HL-60 (cell line): Measurements from ENCODE around the gene RAI1.

Source experiments
- DNase-seq, 2 experiments: peaks; one replicate each; pipeline ENCODE4 v3.0.0-alpha.2; 2010 to 2020; ENCODE audit warnings: low read depth in 1 of 2, low spot score in 1 of 2
- H3K27ac ChIP-seq: fragments of 250-450 bp; sonication (Bioruptor Pico); replicated peaks from 2 replicates; pipeline ENCODE4 v1.5.1; 2020; ENCODE audit warnings: mild to moderate bottlenecking, moderate library complexity
- H3K27me3 ChIP-seq: fragments of 250-450 bp; sonication (Bioruptor Pico); 2 replicates; pipeline ENCODE4 v1.5.1; 2021; ENCODE audit warnings: mild to moderate bottlenecking, moderate library complexity; ENCODE audit not compliant: insufficient read depth, poor library complexity, severe bottlenecking
- H3K4me3 ChIP-seq: replicated peaks from 2 replicates; pipeline ENCODE4 v1.5.1; 2011; ENCODE audit warnings: mild to moderate bottlenecking, control low read depth, low read length; ENCODE audit not compliant: insufficient read depth
- GABPA ChIP-seq: IDR thresholded peaks from 2 replicates; pipeline ENCODE4 v1.6.1; 2012; ENCODE audit warnings: low read depth
- POLR2AphosphoS5 ChIP-seq: IDR thresholded peaks from 2 replicates; pipeline ENCODE4 v1.6.1; 2012; ENCODE audit warnings: low read depth
- SPI1 ChIP-seq: IDR thresholded peaks from 2 replicates; pipeline ENCODE4 v1.6.1; 2012; ENCODE audit warnings: low read depth, mild to moderate bottlenecking, borderline replicate concordance
- TF ChIP-seq, protein P1 (sequence below): IDR thresholded peaks from 2 replicates; pipeline ENCODE4 v1.6.1; 2012; ENCODE audit warnings: low read depth; ENCODE audit not compliant: insufficient replicate concordance
- TF ChIP-seq, protein P2 (sequence below): IDR thresholded peaks from one replicate; pipeline ENCODE4 v1.5.1; 2011; ENCODE audit warnings: low read length, control low read depth, inconsistent platforms; ENCODE audit not compliant: insufficient read depth

The RAI1 gene

DNA sequence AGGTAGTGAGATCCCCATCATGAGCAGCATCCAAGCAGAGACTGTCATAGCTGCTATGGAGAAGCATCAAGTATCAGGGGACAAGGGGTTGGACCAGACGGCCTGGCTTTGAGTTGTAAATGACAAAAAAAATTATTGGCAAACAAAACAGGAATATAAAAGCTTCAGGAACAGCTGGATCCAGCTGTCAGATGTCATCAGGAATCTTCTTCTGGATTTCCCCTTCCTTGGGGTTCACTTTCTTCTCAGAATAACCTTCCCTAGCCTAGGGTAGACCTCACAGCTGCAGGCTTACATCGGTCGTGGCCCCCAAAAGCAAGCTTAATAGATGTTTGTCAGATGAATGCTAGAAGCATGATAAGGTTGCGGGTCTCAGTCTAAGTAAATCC lies 17.2 kb upstream of the RAI1 start:
- TF ChIP-seq, protein P1, sequence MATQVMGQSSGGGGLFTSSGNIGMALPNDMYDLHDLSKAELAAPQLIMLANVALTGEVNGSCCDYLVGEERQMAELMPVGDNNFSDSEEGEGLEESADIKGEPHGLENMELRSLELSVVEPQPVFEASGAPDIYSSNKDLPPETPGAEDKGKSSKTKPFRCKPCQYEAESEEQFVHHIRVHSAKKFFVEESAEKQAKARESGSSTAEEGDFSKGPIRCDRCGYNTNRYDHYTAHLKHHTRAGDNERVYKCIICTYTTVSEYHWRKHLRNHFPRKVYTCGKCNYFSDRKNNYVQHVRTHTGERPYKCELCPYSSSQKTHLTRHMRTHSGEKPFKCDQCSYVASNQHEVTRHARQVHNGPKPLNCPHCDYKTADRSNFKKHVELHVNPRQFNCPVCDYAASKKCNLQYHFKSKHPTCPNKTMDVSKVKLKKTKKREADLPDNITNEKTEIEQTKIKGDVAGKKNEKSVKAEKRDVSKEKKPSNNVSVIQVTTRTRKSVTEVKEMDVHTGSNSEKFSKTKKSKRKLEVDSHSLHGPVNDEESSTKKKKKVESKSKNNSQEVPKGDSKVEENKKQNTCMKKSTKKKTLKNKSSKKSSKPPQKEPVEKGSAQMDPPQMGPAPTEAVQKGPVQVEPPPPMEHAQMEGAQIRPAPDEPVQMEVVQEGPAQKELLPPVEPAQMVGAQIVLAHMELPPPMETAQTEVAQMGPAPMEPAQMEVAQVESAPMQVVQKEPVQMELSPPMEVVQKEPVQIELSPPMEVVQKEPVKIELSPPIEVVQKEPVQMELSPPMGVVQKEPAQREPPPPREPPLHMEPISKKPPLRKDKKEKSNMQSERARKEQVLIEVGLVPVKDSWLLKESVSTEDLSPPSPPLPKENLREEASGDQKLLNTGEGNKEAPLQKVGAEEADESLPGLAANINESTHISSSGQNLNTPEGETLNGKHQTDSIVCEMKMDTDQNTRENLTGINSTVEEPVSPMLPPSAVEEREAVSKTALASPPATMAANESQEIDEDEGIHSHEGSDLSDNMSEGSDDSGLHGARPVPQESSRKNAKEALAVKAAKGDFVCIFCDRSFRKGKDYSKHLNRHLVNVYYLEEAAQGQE = no peak
- TF ChIP-seq, protein P2, sequence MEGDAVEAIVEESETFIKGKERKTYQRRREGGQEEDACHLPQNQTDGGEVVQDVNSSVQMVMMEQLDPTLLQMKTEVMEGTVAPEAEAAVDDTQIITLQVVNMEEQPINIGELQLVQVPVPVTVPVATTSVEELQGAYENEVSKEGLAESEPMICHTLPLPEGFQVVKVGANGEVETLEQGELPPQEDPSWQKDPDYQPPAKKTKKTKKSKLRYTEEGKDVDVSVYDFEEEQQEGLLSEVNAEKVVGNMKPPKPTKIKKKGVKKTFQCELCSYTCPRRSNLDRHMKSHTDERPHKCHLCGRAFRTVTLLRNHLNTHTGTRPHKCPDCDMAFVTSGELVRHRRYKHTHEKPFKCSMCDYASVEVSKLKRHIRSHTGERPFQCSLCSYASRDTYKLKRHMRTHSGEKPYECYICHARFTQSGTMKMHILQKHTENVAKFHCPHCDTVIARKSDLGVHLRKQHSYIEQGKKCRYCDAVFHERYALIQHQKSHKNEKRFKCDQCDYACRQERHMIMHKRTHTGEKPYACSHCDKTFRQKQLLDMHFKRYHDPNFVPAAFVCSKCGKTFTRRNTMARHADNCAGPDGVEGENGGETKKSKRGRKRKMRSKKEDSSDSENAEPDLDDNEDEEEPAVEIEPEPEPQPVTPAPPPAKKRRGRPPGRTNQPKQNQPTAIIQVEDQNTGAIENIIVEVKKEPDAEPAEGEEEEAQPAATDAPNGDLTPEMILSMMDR = no peak
- TF ChIP-seq GABPA (no peak), SPI1 (no peak), POLR2AphosphoS5 (no peak)
- no peak for DNase-seq
- Histone ChIP-seq H3K27ac (no peak overlapping the region), H3K27me3 (no peaks in the 10 kb centered on the region), H3K4me3 (no peak overlapping the region)

DNA sequence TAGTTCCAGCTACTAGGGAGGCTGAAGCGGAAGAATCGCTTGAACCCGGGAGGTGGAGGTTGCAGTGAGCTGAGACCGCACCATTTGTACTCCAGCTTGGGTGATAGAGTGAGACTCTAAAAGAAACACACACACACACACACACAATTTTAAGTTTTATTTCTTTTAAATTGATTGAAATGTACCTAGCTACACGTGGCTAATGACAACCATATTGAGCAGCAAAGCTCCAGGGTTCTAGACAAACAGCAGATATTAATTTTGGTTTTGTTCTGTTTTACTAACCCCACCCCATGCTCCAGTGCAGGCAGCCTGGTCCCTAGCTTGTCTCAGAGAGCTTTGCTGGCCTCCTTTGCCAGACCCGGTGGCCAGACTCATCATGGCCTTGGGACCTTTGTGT lies 16.0 kb upstream of the RAI1 start:
- no peak overlapping the region for H3K27ac ChIP-seq
- H3K27me3 ChIP-seq = no peaks in the 10 kb centered on the region
- H3K4me3 ChIP-seq = no peak overlapping the region
- DNase-seq = no peak
- TF ChIP-seq SPI1 (no peak), GABPA (no peak), POLR2AphosphoS5 (no peak)
- TF ChIP-seq, protein P2 = no peak
- TF ChIP-seq, protein P1 = no peak

DNA sequence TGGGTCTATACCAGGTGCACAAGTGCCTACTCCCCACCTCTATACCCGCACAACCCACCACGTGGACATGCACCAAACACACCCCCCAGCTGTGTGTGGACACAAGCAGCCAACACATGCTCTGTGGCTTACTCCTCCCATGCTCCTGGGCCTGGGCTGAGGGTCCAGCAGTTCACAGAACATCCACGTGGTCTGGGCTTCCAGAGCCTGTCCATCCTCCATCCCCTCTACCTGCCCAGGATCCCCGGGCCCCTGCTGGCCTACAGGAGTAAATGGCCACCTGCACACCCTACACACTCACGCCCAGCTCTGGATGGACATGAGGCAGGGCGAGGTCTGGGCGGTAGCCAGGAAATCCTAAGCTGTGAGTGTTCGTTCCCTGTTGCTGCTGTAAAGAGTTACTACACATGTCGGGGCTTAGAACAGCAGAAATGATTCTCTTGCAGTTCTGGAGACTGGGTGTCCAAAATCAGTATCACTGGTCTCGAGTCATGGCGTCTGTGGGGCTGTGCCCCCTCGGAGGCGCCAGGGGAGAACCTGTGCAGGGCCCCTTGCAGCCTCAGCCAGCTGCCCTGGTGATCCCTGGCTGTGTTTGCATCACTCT lies 15.0 kb upstream of the RAI1 start:
- Histone ChIP-seq H3K27me3 (no peaks in the 10 kb centered on the region), H3K4me3 (no peak overlapping the region), H3K27ac (no peak overlapping the region)
- no peak for DNase-seq
- TF ChIP-seq GABPA (no peak), SPI1 (no peak), POLR2AphosphoS5 (no peak)
- TF ChIP-seq, protein P1 = no peak
- TF ChIP-seq, protein P2 = no peak
